GM21786 (cell line): Measurements from ENCODE around the gene PUDP.

Experiments
- ATAC-seq: cut with Tn5 transposase; IDR thresholded peaks from one replicate; pipeline ENCODE4 v1.9.1; 2021; ENCODE audit not compliant: unreplicated experiment

The PUDP gene

GRCh38 chrX:7147413-7147977 lies 458 bp downstream of the PUDP start, which contains the start of gene STS:
TSS of gene STS (plus strand) at chrX:7147712. CDS start at chrX:7253200, 105,488 bp downstream.
- peak; percentile 30 for ATAC-seq

GRCh38 chrX:7146703-7147412 lies 1.1 kb downstream of the PUDP start:
- peak; percentile 10 for ATAC-seq

- no peak for ATAC-seq
These were observed 1.8 kb downstream of the PUDP start for GRCh38 chrX:7146020-7146702.

GRCh38 chrX:7145454-7145853 lies 2.5 kb downstream of the PUDP start:
- ATAC-seq = no peak

GRCh38 chrX:7143941-7144525 lies 3.9 kb downstream of the PUDP start:
- ATAC-seq = no peak

- ATAC-seq = no peak
These were observed 4.9 kb downstream of the PUDP start for GRCh38 chrX:7143076-7143475.

- ATAC-seq = no peak
These were observed 8.5 kb downstream of the PUDP start for GRCh38 chrX:7139202-7140081.

- no peak for ATAC-seq
These were observed 13.0 kb downstream of the PUDP start for GRCh38 chrX:7134981-7135380.

- ATAC-seq = peak; percentile 12
These were observed 14.9 kb downstream of the PUDP start for GRCh38 chrX:7133050-7133440.

GRCh38 chrX:7132335-7133049 lies 15.5 kb downstream of the PUDP start:
- peak; percentile 76 for ATAC-seq

- ATAC-seq = no peak
These were observed 16.3 kb downstream of the PUDP start for GRCh38 chrX:7131621-7132020.

GRCh38 chrX:7127056-7127455 lies 20.9 kb downstream of the PUDP start:
- no peak for ATAC-seq

- ATAC-seq = no peak
These were observed 27.1 kb downstream of the PUDP start for GRCh38 chrX:7120878-7121219.

GRCh38 chrX:7119950-7120877 lies 27.7 kb downstream of the PUDP start:
- peak; percentile 34 for ATAC-seq

GRCh38 chrX:7117587-7117986 lies 30.4 kb downstream of the PUDP start:
- ATAC-seq = peak; percentile 32

GRCh38 chrX:7116081-7116480 lies 31.9 kb downstream of the PUDP start:
- ATAC-seq = no peak

GRCh38 chrX:7115557-7115956 lies 32.4 kb downstream of the PUDP start:
- ATAC-seq = peak; percentile 64

GRCh38 chrX:7112071-7112470 lies 35.9 kb downstream of the PUDP start:
- no peak for ATAC-seq

GRCh38 chrX:7111518-7111917 lies 36.4 kb downstream of the PUDP start:
- ATAC-seq = no peak
